SU-DHL-6 (cell line): ENCODE measurements around the gene TBC1D23.

Experiments used
- H2AFZ ChIP-seq: fragments of 200-600 bp; sonication (generic); 2 replicates; pipeline ENCODE4 v1.6.1; 2014; ENCODE audit warnings: low read depth, mild to moderate bottlenecking, moderate library complexity, mixed read lengths, antibody characterized with exemption, low read length; ENCODE audit not compliant: severe bottlenecking
- H3F3A ChIP-seq: fragments of 200-600 bp; shearing (Covaris generic); 2 replicates; pipeline ENCODE4 v1.6.0; 2016; ENCODE audit warnings: antibody characterized with exemption, mild to moderate bottlenecking; ENCODE audit not compliant: insufficient read depth
- H3K27ac ChIP-seq: fragments of 200-600 bp; sonication (generic); 2 replicates; pipeline ENCODE4 v1.5.1; 2016; ENCODE audit warnings: low read depth, mild to moderate bottlenecking, low read length, moderate library complexity, mixed read lengths
- H3K27me3 ChIP-seq: fragments of 200-600 bp; sonication (generic), shearing (Covaris generic); 2 replicates; pipeline ENCODE4 v1.6.0; 2014; ENCODE audit warnings: mild to moderate bottlenecking, low read length
- H3K36me3 ChIP-seq: fragments of 200-600 bp; sonication (generic); 2 replicates; pipeline ENCODE4 v1.6.1; 2014; ENCODE audit warnings: mild to moderate bottlenecking, low read length, mixed read lengths
- H3K4me2 ChIP-seq: fragments of 300-600, 200-600 bp; shearing (Covaris generic), sonication (generic); 2 replicates; pipeline ENCODE4 v1.6.0; 2014; ENCODE audit warnings: low read length, low read depth, mild to moderate bottlenecking; ENCODE audit not compliant: poor library complexity, severe bottlenecking
- H3K4me3 ChIP-seq: fragments of 200-600 bp; sonication (generic); 2 replicates; pipeline ENCODE4 v1.5.1; 2014; ENCODE audit warnings: antibody characterized with exemption, low read length, mild to moderate bottlenecking, mixed read lengths; ENCODE audit not compliant: insufficient read depth, poor library complexity, severe bottlenecking
- H3K79me2 ChIP-seq: fragments of 200-600 bp; sonication (generic); 2 replicates; pipeline ENCODE4 v1.6.1; 2014; ENCODE audit warnings: mild to moderate bottlenecking, low read length, moderate library complexity; ENCODE audit not compliant: insufficient read depth
- H3K9ac ChIP-seq: fragments of 200-600 bp; sonication (generic); 2 replicates; pipeline ENCODE4 v1.7.0; 2014; ENCODE audit warnings: mild to moderate bottlenecking, low read length
- H3K9me2 ChIP-seq: fragments of 200-600 bp; sonication (generic); replicated peaks from 2 replicates; pipeline ENCODE4 v1.6.1; 2014; ENCODE audit warnings: low read length; ENCODE audit not compliant: insufficient read depth
- H3K9me3 ChIP-seq: fragments of 200-600 bp; sonication (generic); 2 replicates; pipeline ENCODE4 v1.6.1; 2014; ENCODE audit warnings: low read length, mixed read lengths; ENCODE audit not compliant: insufficient read depth
- H4K20me1 ChIP-seq: fragments of 200-600 bp; sonication (generic); 2 replicates; pipeline ENCODE4 v1.6.1; 2014; ENCODE audit warnings: low read depth, mild to moderate bottlenecking, antibody characterized with exemption, low read length, moderate library complexity, mixed read lengths
- EZH2phosphoT487 ChIP-seq: fragments of 200-600 bp; sonication (generic), shearing (Covaris generic); conservative IDR thresholded peaks from 2 replicates; pipeline ENCODE4 v1.6.1; 2018; ENCODE audit warnings: mild to moderate bottlenecking, antibody characterized with exemption, low read length, moderate library complexity, mixed read lengths
- TF ChIP-seq, protein P1 (sequence below): fragments of 200-600 bp; sonication (generic); IDR thresholded peaks from one replicate; pipeline ENCODE4 v1.5.1; 2017; ENCODE audit warnings: antibody characterized with exemption, mild to moderate bottlenecking, low read length, moderate library complexity; ENCODE audit not compliant: insufficient read depth, poor library complexity, severe bottlenecking

The TBC1D23 gene

GRCh38 chr3:100295089-100295488 is 34.3 kb downstream of the TBC1D23 start:
- TF ChIP-seq, protein P1, sequence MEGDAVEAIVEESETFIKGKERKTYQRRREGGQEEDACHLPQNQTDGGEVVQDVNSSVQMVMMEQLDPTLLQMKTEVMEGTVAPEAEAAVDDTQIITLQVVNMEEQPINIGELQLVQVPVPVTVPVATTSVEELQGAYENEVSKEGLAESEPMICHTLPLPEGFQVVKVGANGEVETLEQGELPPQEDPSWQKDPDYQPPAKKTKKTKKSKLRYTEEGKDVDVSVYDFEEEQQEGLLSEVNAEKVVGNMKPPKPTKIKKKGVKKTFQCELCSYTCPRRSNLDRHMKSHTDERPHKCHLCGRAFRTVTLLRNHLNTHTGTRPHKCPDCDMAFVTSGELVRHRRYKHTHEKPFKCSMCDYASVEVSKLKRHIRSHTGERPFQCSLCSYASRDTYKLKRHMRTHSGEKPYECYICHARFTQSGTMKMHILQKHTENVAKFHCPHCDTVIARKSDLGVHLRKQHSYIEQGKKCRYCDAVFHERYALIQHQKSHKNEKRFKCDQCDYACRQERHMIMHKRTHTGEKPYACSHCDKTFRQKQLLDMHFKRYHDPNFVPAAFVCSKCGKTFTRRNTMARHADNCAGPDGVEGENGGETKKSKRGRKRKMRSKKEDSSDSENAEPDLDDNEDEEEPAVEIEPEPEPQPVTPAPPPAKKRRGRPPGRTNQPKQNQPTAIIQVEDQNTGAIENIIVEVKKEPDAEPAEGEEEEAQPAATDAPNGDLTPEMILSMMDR = no peak
- no peak for TF ChIP-seq EZH2phosphoT487

GRCh38 chr3:100297784-100298183 is 37.0 kb downstream of the TBC1D23 start:
- Histone ChIP-seq H3K27ac (no peak overlapping the region), H3F3A (no peaks in the 10 kb centered on the region), H3K27me3 (no peaks in the 10 kb centered on the region), H3K9ac (no peak overlapping the region), H3K9me3 (no peaks in the 10 kb centered on the region), H2AFZ (no peak overlapping the region), H3K4me3 (no peak overlapping the region), H3K9me2 (no peaks in the 10 kb centered on the region), H4K20me1 (no peaks in the 10 kb centered on the region), H3K36me3 (peaks cover 5% of the 10 kb centered on the region; the same call in 1 of the 2 replicates), H3K4me2 (no peak overlapping the region), H3K79me2 (no peaks in the 10 kb centered on the region)
- TF ChIP-seq, protein P1 = no peak
- TF ChIP-seq EZH2phosphoT487 = no peak

More at GRCh38 chr3:100295089-100295488, 34.3 kb downstream of the TBC1D23 start:
- Histone ChIP-seq H3K9ac (no peak overlapping the region), H4K20me1 (no peaks in the 10 kb centered on the region), H3K4me2 (no peak overlapping the region), H3K9me2 (no peaks in the 10 kb centered on the region), H3K36me3 (no peaks in the 10 kb centered on the region), H3K79me2 (no peaks in the 10 kb centered on the region), H2AFZ (no peak overlapping the region), H3K4me3 (no peak overlapping the region), H3F3A (no peaks in the 10 kb centered on the region), H3K27ac (no peak overlapping the region), H3K9me3 (no peaks in the 10 kb centered on the region), H3K27me3 (no peaks in the 10 kb centered on the region)

GRCh38 chr3:100299016-100299415 is 38.2 kb downstream of the TBC1D23 start:
- H3K9me3 ChIP-seq = no peaks in the 10 kb centered on the region
- no peaks in the 10 kb centered on the region for H3F3A ChIP-seq
- no peak overlapping the region for H2AFZ ChIP-seq
- no peaks in the 10 kb centered on the region for H3K9me2 ChIP-seq
- no peak overlapping the region for H3K9ac ChIP-seq
- peaks cover 10% of the 10 kb centered on the region; the same call in 1 of the 2 replicates for H3K36me3 ChIP-seq
- H4K20me1 ChIP-seq = no peaks in the 10 kb centered on the region
- H3K79me2 ChIP-seq = no peaks in the 10 kb centered on the region
- no peak overlapping the region for H3K4me2 ChIP-seq
- no peak overlapping the region for H3K4me3 ChIP-seq
- TF ChIP-seq EZH2phosphoT487 = no peak
- H3K27me3 ChIP-seq = no peaks in the 10 kb centered on the region
- no peak overlapping the region for H3K27ac ChIP-seq

DNA sequence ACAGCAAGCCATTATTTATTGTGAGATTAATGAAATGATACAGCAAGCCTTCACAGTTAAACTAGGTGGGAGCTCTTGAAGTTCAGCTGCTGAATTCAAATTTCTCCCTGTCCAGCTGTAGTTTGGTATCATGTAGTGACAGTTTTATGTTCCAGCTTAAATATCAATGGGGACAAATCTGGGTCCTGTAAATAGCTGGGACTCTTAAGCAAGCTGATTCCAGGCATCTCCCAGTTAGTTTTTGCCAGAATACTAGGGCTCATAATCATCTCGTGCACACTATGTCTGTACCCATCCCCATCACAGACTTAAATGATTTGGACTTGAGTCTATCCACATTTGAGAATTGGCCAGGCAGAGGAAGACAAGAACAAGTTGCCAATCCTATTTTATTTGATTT is 45.9 kb downstream of the TBC1D23 start:
- H3K79me2 ChIP-seq = no peaks in the 10 kb centered on the region
- H2AFZ ChIP-seq = no peak overlapping the region
- no peaks in the 10 kb centered on the region for H4K20me1 ChIP-seq
- TF ChIP-seq, protein P1 = no peak
- H3K9me2 ChIP-seq = no peaks in the 10 kb centered on the region
- H3K36me3 ChIP-seq = peaks cover 10% of the 10 kb centered on the region; the same call in 1 of the 2 replicates
- no peaks in the 10 kb centered on the region for H3K9me3 ChIP-seq
- no peak overlapping the region for H3K4me3 ChIP-seq
- H3K4me2 ChIP-seq = no peak overlapping the region
- no peak overlapping the region for H3K9ac ChIP-seq
- H3K27ac ChIP-seq = no peak overlapping the region
- no peaks in the 10 kb centered on the region for H3F3A ChIP-seq
- H3K27me3 ChIP-seq = no peaks in the 10 kb centered on the region
